ENCODE results near the gene FDXR.

DNA sequence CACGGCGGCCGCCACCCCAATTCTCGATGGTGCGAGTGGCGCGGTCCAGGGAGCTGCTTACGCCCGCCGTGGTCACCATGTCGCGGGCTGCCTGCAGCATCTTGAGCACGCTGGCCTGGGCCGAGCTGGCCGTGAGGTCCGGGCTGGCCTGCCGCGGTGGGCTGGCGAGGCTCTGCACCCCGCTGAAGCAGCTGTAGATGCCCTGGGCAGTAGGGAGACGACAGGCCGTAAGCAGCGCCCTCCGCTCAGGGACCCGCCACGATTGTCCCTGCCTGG, 29.5 kb downstream of the FDXR start:
- TF ChIP-seq CTCF (IDR thresholded peaks at IDR 0.05) = no peak
- TF ChIP-seq ZFX (IDR thresholded peaks at IDR 0.05; ENCODE audit: borderline replicate concordance) = no peak
